Activated CD8-positive, alpha-beta memory T cell treated with anti-CD3 and anti-CD28 coated beads for 24 hours (primary cell): ENCODE measurements around the gene ILRUN.
A peak's percentile ranks its signal among the peaks of the same experiment; 100 is the strongest.
"Not testable (repeated sequence)": the region's sequence is repeated elsewhere in the genome, so short reads cannot be mapped to it uniquely, and the experiment has no call there.

Source experiments
- DNase-seq: peaks from one replicate; pipeline ENCODE4 v3.0.0-alpha.2; 2020

The ILRUN gene

DNA sequence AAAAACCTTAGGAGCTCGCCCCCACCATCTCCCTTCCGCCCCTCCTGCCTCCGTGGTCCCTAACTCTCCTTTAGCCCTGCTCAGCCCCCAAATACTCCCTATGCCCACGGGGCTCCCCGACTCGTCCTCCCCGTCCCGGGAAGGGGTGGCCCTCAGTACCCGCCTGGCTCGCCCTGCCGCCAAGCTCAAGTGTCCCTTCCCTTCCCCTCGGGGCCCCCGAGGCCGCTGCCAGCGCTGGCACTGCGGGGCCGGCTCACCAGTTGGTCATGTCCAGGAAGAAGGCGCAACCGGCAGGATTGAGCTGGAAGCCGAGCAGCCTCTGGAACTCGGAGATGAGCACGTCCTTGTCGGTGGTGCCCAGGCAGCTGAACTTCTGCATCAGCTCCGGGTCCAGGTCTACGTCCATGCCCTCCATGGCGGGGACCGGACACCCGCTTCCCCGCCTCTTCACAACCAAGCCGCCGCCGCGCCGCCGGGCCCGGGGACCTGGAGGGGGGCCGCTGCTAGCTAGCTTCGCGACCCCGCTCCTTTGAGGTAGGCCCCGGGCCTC, 303 bp downstream of the ILRUN start:
- DNase-seq = no peak

DNA sequence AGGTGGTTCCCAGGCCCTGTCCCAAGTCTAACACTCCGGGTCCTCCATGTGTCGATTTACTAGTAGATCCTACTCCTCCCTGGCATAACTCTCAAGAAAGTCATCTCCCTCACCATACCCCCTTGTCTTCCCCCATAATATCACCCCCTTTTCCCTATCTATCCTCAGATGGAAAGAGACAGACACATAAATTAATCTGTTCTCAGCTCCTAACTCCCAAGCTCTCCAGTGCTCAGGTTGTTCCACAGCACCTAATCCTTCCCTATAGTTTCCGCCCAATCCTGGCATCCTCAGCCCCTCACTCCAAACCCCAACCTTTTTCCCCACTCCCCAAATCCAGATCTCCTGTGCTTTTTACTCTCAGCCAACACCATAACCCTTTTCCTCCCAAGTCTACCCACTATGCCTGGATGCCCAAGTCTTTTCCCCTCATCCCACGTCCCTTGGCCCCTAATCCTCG, 808 bp downstream of the ILRUN start:
- no peak for DNase-seq

DNA sequence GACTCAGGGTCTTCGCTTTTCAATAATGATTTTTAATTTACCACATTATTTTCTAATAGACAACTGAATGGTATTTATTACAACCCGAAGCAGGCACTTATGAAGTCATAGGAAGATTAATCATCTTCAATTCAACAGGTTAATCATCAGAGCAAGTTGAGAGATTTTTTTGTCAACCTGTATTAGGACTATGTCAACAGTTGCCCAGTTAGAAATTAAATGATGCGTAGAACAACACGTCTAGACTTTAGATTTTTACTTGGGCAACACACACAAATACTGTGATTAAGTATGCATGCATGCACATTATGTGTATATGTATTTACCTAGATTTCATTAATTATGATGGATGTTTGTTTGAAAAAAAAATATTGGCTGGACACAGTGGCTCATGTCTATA, 4.3 kb downstream of the ILRUN start:
- no peak for DNase-seq

DNA sequence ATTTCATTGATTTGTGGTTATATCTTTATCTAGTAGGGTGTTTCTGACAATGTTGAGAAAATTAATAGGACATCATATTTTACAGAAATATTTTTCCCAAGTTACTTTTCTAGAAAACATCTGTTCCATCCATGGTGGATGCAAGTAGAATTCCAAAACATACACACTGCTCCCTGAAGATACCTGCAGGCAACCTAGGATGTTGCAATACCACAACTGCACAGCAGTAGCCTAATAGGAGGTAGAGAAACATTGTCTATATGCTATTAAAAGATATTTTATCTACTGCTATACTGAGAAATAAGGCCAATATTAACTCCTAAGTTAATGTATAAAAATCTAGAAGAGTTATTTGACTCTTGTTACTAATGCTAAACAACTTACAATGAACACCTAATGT, 6.8 kb downstream of the ILRUN start:
- DNase-seq = no peak

DNA sequence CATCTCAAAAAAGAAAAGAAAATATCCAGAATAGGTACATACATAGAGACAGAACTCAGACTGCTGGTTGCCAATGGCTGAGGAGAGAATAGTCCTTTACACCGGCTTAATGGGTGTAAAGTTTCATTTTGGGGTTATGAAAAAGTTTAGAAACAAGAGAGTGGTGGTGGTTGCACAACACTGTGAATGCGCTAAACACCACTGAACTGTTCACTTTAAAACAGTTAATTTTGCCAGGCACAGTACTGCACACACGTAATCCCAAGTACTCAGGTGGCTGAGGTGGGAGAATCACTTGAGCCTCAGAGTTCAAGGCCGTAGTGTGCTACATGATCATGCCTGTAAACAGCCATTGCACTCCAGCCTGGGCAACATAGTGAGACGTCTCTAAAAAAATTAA, 7.6 kb downstream of the ILRUN start:
- no peak for DNase-seq

DNA sequence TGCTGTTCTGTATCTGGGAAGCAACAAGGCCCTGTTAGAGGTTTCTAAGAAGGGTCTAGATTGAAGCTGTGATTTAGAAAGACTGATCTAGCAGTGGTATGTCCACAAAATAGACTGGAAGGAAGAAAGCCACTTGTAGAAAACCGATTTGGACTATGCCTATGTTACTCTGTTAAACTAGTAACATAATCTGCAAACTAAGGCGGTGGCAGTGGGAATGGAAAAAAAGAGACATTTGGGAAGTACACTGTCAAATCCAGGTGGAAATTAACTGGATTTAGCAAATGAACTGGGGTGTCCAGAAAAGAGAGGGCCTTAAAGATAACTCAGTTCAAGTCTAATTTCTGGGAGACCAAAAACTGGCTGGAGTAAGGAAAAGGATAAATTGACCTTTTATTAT, 11.6 kb downstream of the ILRUN start:
- DNase-seq = no peak

DNA sequence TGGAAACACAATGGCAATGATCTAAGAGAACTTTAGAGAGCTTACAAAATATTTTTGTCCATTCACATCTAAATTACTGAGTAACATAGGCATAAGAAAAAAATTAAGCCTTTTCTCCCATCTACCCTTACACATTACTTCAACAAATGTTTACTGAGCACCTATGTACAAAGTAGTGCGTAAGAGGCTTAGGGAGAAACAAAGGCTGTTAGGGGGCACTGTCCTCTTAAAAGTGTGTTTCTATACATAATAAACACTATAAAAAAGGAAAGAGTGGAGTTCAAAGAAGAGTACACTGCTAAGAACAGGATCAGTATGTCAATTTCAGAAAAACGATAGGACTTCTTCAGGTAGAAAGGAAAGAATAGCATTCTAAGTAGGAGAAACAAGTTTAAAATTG, 12.2 kb downstream of the ILRUN start:
- no peak for DNase-seq

DNA sequence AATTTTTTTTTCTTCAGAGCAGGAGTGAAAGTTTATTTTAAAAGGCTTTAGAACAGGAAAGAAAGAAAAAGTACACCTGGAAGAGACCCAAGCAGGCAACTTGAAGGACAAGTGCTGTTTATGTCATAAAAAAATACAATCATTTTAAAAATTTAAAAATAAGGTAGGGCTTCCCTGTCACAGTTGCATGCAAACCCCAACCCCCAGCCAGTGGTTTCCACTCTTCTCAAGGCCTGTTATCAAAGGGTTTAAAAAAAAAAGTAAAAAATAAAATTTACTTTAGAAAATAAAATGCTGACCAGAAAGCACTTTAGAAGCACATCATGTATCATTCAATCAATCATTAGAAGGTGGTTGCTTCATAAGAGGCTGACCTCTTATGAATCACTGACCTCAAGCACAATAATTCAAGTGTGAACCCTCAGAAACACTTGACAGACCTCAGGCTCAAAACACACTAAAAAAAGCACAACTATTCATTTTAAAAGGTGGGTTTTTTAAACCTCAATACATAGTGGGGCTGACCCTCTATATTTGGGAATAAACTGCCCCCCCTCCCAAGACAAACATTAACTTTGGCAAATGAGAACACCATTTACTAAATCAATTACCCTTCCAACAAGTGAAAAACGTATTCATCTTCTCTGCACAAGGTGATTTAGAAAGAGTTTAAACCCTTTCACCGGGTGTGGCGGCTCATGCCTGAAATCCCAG, 15.6 kb downstream of the ILRUN start:
- DNase-seq = no peak

DNA sequence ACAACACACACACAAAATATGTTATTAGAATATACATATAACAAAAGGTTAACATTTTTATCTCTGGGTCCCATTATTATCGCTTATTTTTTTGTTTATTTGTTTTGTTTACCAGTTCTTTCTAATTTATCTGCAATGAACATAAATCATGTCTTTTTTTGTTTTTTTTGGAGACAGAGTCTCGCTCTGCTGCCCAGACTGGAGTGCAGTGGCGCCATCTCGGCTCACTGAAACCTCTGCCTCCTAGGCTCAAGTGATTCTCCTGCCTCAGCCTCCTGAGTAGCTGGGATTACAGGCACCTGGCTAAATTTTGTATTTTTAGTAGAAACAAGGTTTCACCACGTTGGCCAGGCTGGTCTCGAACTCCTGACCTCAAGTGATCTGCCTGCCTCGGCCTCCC, 16.3 kb downstream of the ILRUN start:
- DNase-seq = not testable (repeated sequence)

DNA sequence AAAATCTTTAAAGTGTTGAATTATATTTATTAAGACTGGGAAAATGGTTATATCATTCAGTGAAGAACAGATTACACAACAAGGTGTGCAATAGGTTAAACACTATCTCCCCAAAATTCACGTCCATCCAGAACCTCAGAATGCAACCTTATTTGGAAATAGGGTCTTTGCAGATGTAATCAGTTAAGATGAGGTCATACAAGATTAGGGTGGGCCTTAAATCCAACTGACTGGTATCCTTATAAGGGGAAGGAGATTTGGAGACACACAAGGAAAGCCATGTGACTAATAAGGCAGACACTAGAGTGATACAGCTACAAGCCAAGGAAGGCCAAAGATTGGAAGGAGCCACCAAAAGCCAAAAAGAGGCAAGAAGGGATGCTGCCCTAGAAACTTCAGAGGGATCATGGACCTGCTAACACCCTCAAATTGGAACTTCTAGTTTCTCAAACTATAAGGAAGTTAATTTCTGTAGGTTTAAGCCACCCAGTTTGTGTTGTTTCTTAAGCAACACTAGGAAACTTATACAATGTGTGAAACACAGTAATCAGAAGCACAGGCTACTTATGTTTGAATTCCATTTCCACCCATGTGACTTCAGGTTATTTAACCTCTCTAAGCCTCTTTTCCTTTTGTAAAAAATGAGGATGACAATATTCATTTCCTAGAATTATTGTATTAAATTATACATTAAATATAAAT, 16.9 kb downstream of the ILRUN start:
- no peak for DNase-seq

DNA sequence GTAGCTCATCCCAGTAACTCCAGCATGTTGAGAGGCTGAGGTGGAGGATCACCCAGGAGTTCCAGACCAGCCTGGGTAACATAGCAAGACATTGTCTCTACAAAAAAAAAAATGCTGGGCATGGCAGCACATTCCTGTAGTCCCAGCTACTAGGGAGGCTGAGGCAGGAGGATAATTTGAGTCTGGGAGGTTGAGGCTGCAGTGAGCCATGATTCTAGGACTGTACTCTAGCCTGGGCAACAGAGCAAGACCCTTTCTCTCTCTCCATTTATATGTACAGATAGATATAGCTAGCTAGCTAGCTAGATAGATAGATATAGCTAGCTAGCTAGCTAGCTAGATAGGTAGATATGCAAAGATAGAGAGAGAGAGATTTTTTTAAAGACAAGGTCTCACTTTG, 20.4 kb downstream of the ILRUN start:
- DNase-seq = no peak

DNA sequence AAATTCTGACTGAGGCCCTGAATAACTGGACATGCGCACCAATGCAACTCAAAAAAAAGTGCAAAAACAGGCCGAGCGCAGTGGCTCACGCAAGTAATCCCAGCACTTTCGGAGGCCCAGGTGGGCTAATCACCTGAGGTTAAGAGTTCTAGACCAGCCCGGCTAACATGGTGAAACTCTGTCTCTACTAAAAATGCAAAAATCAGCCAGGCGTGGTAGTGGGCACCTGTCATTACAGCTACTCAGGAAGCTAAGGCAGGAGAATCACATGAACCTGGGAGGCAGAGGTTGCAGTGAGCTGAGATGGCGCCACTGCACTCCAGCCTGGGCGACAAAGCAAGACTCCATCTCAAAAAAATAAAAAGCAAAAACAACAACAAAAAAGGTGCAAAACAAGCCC, 21.6 kb downstream of the ILRUN start:
- DNase-seq = not testable (repeated sequence)

DNA sequence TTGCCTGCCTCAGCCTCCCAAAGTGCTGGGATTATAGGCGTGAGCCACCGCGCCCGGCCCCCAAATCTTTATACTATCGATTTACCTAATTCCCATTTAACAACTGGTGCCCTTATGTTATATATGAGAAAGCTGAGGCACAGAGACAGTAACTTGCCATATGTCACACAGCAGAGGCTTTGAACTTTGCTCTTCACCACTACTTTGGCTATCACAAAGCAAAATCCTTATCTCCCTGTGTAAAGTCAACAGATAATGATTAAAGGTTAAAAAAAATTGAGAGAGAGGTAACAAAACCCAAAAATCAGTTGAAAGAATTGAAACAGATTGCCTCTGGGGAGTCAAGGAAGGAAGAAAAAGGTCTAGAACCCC, 22.3 kb downstream of the ILRUN start:
- no peak for DNase-seq

DNA sequence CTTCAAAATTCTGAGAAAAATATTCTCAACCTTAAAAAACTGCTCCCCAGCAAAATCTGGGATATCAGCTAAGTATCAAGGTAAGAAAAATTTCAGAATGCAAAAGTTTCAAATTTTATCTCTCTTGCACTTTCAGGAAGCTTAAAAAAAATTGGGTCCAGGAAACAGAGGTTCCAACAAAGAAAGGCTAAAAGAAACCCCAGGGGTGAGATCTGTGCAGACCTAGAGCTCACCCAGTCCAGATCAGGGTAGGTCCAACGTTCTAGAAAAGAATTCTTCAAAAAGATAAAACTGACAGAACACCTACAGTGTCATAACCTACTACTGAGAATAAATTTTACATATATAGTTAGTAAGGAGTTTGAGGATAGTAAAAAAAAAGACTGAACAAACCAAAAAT, 23.5 kb downstream of the ILRUN start:
- no peak for DNase-seq

DNA sequence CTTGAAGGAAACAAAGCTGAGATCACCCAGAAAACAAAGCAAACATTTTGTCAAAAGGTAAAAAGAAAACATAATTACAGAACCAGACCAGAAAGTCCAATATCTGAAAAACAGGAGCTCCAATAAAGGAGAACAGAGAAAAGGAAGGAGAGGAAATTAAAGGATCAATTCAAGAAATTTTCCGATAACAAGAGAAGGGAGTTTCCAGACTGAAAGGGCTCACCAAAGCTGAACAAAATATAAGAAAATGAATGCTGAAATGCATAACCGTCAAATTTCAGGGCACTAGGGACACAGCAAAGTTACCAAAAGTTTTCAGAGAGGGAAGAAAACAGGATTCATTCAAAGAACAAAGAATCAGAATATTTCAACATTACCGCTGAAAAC, 23.9 kb downstream of the ILRUN start:
- DNase-seq = no peak

DNA sequence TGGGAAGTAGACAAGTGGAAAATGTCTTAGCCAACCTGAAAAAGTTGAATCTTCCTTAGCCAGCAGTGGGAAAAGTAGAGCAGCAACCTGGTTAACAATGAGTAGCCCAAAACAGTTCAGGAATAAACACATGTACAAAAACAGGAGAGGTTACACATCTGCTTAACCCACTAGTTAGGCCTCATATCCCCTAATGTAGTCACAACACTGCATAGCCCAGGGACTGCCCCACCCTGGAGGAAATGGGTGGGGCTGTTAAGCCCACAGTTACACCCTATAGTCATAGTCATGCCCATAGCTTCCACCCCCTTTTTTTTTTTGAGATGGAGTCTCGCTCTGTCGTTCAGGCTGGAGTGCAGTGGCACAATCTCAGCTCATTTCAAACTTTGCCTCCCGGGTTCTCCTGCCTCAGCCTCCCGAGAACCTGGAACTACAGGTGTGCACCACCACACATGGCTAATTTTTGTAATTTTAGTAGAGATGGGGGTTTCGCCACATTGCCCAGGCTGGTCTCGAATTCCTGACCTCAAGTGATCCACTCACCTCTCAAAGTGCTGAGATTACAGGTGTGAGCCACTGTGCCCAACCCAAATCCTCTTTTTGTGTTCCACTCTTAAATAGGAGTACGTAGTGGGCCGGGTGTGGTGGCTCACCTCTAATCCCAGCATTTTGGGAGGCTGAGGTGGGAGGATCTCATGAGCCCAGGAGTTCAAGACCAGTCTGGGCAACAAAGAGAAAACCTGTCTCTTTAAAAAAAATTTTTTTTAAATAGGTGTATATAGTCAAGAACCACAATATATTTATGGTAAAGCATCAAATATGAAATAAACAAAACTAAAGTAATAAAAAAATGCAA, 24.5 kb downstream of the ILRUN start:
- DNase-seq = peak; percentile 79

DNA sequence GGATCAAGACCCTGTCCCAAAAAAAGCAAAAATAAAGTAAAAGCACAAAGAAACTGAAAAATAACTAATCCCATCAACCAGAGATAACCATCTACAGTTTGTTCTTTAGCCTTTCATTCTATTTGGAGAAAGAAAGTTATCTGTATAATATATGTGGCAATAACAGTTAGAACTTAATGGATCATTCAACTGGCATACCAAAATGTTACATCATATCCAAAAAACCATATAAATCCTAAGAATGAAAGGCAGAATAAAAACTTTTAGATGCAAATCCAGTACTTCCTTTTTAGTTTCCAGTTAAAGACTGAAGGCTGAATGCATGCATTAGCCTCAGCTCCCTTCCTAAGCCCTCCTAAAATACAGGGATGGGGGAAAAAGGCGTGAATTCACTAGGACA, 25.2 kb downstream of the ILRUN start:
- no peak for DNase-seq

DNA sequence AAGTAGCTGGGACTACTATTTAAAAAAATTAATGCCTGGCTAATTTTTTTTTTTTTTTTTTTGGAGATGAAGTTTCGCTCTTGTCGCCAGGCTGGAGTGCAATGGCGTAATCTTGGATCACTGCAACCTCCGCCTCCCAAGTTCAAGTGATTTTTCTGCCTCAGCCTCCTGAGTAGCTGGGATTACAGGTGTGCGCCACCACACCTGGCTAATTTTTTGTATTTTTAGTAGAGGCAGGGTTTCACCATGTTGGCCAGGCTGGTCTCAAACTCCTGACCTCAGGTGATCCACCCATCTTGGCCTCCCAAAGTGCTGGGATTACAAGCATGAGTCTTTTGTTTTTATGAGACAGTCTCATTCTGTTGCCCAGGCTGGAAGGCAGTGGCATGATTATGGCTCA, 27.8 kb downstream of the ILRUN start:
- DNase-seq = not testable (repeated sequence)

DNA sequence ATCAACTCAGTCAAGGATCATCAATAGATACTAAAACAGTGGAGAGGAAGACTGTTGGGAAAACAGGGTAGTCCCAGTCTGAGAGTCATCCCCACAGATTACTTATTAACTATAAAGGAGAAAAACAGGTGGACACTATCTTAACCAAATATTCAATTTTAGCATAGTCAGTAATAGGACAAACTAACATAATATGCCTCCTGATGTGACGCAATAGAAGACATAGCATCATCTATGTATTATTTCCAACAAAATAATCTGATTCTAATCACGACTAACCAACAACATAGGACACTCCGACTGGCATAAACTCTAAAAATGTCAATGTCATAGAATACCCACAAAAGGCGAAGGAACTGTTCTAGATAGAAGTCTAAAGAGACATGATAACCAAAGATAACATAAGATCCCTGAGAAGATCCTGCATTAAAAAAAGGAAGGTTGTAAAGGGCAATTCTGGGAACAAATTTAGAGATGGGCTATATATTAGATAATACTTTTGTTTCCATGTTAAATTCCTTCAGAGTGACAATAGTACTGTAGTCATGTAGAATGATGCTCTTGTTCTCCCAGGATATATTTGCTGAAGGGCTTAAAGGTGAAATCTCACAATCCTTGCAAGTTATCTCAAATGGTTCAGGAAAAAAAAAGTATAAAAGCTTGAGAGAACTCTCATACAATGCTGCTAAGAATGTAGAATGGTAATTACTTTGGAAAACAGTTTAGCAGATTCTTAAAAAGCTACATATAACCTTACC, 28.9 kb downstream of the ILRUN start:
- no peak for DNase-seq

DNA sequence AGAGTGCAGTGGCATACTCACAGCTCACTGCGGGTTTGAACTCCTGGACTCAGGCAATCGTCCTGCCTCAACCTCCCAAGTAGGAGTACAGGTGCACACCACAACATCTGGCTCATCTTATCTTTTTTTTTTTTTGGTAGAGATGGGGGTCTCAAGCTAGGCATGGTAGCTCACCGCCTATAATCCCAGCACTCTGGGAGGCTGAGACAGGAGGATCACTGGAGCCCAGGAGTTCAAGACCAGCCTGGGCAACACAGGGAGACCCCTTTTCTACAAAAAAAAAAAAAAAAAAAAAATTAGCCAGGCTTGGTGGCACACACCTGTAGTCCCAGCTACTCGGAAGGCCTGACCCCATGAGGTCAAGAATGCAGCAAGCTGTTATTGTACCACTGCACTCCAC, 31.5 kb downstream of the ILRUN start:
- DNase-seq = no peak

DNA sequence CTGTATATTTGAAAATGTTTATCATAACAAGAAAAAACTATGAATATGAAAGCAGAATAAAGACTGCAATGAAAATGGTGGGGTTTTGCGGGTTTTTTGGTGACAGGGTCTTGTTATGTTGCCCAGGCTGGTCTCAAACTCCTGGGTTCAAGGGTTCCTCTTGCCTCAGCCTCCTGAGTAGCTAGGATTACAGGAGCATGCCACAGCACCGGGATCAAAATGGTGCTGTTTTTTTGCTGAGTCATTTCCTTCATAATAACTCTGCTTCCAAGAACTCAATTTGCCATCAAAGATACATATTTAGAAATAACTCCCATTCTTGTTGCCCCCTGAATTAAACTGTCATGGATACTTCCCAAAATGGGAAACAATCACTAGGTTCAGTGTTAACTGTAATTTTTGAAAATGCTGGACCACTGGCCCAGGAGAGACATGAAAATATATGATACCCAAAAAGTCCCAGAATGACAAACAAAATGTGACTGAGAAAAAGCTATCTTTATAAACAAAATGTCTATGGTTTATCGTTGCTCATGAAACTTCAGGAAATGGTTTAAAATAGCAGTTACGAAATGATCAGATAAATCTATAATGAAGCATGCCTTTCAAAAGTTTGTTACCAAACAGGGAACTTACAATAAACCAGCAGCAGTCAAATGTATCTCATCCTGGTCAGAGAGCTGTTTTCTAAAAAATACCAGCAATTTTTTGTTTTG, 32.2 kb downstream of the ILRUN start:
- no peak for DNase-seq

DNA sequence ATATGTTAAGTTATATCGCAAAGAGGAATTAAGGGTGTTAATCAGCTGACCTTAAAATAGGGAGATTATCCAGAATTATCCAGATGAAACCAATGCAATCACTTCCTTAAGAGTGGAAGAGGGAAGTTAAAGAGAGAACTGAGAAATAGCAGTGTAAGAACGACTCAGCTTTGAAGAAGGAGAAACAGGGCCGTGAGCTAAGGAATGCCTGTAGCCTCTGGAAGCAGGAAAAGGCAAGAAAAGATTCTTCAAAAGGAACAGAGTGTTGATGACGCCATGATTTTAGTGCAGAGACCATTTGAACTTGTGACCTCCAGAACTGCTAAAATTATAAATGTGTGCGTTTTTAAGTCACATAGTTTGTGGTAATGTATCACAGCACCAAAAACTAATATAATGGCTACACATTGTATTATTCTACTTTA, 32.7 kb downstream of the ILRUN start:
- DNase-seq = no peak
